ENCODE data around the gene C17orf67. TPM values are rescaled to one million over a fixed set of nuclear protein-coding genes. Genes with fewer than 3 reads are reported as not detected.

C17orf67 gene
- total and polyA plus RNA-seq, 9 donors, result 1.5 to 6.0 (median 3.2) TPM

GRCh38 chr17:56845934-56846333 lies 12.2 kb upstream of the C17orf67 start:
- intact Hi-C loops (cut with DNase I), result no loop called here
- TF ChIP-seq POLR2A (IDR thresholded peaks at IDR 0.05) (no peak), EP300 (IDR thresholded peaks at IDR 0.05) (no peak)
- TF ChIP-seq, protein P1, sequence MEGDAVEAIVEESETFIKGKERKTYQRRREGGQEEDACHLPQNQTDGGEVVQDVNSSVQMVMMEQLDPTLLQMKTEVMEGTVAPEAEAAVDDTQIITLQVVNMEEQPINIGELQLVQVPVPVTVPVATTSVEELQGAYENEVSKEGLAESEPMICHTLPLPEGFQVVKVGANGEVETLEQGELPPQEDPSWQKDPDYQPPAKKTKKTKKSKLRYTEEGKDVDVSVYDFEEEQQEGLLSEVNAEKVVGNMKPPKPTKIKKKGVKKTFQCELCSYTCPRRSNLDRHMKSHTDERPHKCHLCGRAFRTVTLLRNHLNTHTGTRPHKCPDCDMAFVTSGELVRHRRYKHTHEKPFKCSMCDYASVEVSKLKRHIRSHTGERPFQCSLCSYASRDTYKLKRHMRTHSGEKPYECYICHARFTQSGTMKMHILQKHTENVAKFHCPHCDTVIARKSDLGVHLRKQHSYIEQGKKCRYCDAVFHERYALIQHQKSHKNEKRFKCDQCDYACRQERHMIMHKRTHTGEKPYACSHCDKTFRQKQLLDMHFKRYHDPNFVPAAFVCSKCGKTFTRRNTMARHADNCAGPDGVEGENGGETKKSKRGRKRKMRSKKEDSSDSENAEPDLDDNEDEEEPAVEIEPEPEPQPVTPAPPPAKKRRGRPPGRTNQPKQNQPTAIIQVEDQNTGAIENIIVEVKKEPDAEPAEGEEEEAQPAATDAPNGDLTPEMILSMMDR (IDR thresholded peaks at IDR 0.05), result no peak
- no peaks in the 10 kb centered on the region for H3K27me3 ChIP-seq
- H3K27ac ChIP-seq, result no peak overlapping the region
- no peaks in the 10 kb centered on the region for H3K9me3 ChIP-seq
- no peak for DNase-seq
- H3K4me3 ChIP-seq, result no peak overlapping the region
- 94 to 100% (median 95%) methylated on average over 1 of the region's 1 CpG for WGBS, 3 donors
- no peaks in the 10 kb centered on the region for H3K36me3 ChIP-seq
- no peaks in the 10 kb centered on the region for H3K4me1 ChIP-seq (ENCODE audit: insufficient read depth)

DNA sequence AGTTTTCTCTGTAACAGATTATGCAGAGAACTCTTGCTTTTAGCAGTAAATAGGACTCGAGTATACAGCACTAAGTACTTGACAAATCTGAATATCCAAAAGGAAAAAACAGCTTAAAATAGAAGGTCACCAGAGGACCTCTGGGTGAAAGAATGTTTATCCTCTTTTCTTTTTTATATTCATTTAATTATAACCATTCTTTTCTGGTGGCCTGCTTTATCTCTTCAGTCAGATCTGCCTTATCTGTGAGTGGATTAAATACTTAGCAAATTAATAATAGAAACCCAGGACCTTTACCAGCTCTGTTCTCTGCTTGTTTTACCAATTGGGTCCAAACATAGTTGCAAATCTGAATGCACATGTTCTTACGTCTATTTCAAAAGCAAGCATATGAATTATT lies 8.9 kb upstream of the C17orf67 start:
- 74 to 78% (median 75%) methylated on average over 2 of the region's 2 CpGs for WGBS, 3 donors
- TF ChIP-seq, protein P1 (IDR thresholded peaks at IDR 0.05), result no peak
- no peak for TF ChIP-seq EP300 (IDR thresholded peaks at IDR 0.05)
- TF ChIP-seq POLR2A (IDR thresholded peaks at IDR 0.05), result no peak
- Histone ChIP-seq H3K4me3 (no peak overlapping the region), H3K36me3 (no peaks in the 10 kb centered on the region), H3K9me3 (no peaks in the 10 kb centered on the region), H3K27ac (no peak overlapping the region), H3K4me1 (ENCODE audit: insufficient read depth) (no peaks in the 10 kb centered on the region), H3K27me3 (no peaks in the 10 kb centered on the region)
- no peak for DNase-seq
- intact Hi-C loops (cut with DNase I), result no loop called here

DNA sequence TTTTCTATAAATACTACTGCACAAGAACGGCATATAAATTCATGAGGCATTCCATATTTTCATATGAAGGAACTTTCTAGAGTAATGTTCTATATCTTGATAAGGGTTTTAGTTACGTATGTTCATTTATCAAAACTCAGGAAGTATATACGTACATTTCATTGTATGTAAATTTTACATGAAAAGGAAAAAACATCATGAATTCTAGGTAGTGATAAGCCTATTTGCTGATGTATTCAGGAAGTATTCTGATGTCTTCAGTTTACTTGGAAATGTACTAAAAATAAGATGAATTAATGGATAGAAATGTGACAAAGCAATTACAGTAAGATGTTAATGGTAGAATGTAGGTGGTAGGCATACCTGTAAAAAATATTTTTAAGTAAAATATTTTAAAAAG lies 5.0 kb upstream of the C17orf67 start:
- WGBS, 3 donors, result 91 to 93% (median 92%) methylated on average over 3 of the region's 3 CpGs
- Histone ChIP-seq H3K9me3 (no peaks in the 10 kb centered on the region), H3K27ac (no peak overlapping the region), H3K36me3 (no peaks in the 10 kb centered on the region), H3K4me3 (no peak overlapping the region), H3K4me1 (ENCODE audit: insufficient read depth) (peaks cover 5% of the 10 kb centered on the region), H3K27me3 (no peaks in the 10 kb centered on the region)
- intact Hi-C loops (cut with DNase I), result no loop called here
- TF ChIP-seq, protein P1 (IDR thresholded peaks at IDR 0.05), result no peak
- TF ChIP-seq EP300 (IDR thresholded peaks at IDR 0.05) (no peak), POLR2A (IDR thresholded peaks at IDR 0.05) (no peak)
- DNase-seq, result no peak

- WGBS, 3 donors, result 78 to 89% (median 82%) methylated on average over 7 of the region's 7 CpGs
- intact Hi-C loops (cut with DNase I), result no loop called here
- Histone ChIP-seq H3K27ac (no peak overlapping the region), H3K4me3 (peak overlapping the region; percentile 77), H3K36me3 (no peaks in the 10 kb centered on the region), H3K4me1 (ENCODE audit: insufficient read depth) (peaks cover 10% of the 10 kb centered on the region), H3K9me3 (no peaks in the 10 kb centered on the region), H3K27me3 (no peaks in the 10 kb centered on the region)
- DNase-seq, result no peak
- TF ChIP-seq, protein P1 (IDR thresholded peaks at IDR 0.05), result no peak
- TF ChIP-seq EP300 (IDR thresholded peaks at IDR 0.05) (no peak), POLR2A (IDR thresholded peaks at IDR 0.05) (no peak)
Observed at GRCh38 chr17:56835264-56835585, 1.5 kb upstream of the C17orf67 start.
